NB4 (cell line): ENCODE measurements around the gene ST14.
A peak's percentile ranks its signal among the peaks of the same experiment; 100 is the strongest.

Source experiments
- CTCF ChIP-seq: IDR thresholded peaks from one replicate; pipeline ENCODE4 v1.5.1; 2012; ENCODE audit warnings: low read depth, low read length
- MAX ChIP-seq: IDR thresholded peaks from 2 replicates; pipeline ENCODE4 v1.6.1; 2011; ENCODE audit warnings: low read depth, low read length
- MYC ChIP-seq: IDR thresholded peaks from 2 replicates; pipeline ENCODE4 v1.6.1; 2011; ENCODE audit warnings: low read depth, low read length
- POLR2A ChIP-seq: IDR thresholded peaks from 2 replicates; pipeline ENCODE4 v1.6.1; 2011; ENCODE audit warnings: mild to moderate bottlenecking; ENCODE audit not compliant: insufficient read length; ENCODE audit errors: extremely low read depth

GRCh38 chr11:130162733-130163132 is 3.2 kb downstream of the ST14 start:
- TF ChIP-seq CTCF (no peak), POLR2A (no peak), MAX (peak; percentile 95), MYC (peak; percentile 81)
